H1 (cell line): ENCODE measurements around the gene PSMB9. TPM values are rescaled to one million over a fixed set of nuclear protein-coding genes. Genes with fewer than 3 reads are reported as not detected.

Experiments used
- CBX8 ChIP-seq: fragments of 300-800, 300-1000 bp; sonication (generic); IDR thresholded peaks from 2 replicates; pipeline ENCODE4 v1.7.1; 2016; ENCODE audit warnings: low read depth, low read length, borderline replicate concordance
- CHD7 ChIP-seq: fragments of 300-600 bp; sonication (generic); IDR thresholded peaks from 2 replicates; pipeline ENCODE4 v1.7.1; 2012; ENCODE audit warnings: low read length, moderate library complexity, mild to moderate bottlenecking, inconsistent platforms; ENCODE audit not compliant: insufficient replicate concordance
- CTCF ChIP-seq, 3 experiments: IDR thresholded peaks; 1 replicate in 2 of 3; 2 replicates in 1 of 3; pipeline versions ENCODE4 v1.5.1 to v1.6.1; 2011; ENCODE audit warnings: low read length in 3 of 3, mild to moderate bottlenecking in 3 of 3, inconsistent platforms in 2 of 3, low read depth in 1 of 3, moderate library complexity in 1 of 3; ENCODE audit not compliant: insufficient read depth in 1 of 3; ENCODE audit errors: control extremely low read depth in 1 of 3
- MAFK ChIP-seq: IDR thresholded peaks from 2 replicates; pipeline ENCODE4 v1.6.1; 2012; ENCODE audit warnings: low read depth, mild to moderate bottlenecking, improper control_type of control experiment, low read length
- RAD21 ChIP-seq, 2 experiments: IDR thresholded peaks in 1 of 2; conservative IDR thresholded peaks in 1 of 2; 2 replicates each; pipeline ENCODE4 v1.6.1; 2011; ENCODE audit warnings: low read depth in 2 of 2, low read length in 2 of 2, improper control_type of control experiment in 1 of 2, inconsistent platforms in 1 of 2, mild to moderate bottlenecking in 1 of 2, moderate library complexity in 1 of 2
- SIX5 ChIP-seq: IDR thresholded peaks from 2 replicates; pipeline ENCODE4 v1.6.1; 2011; ENCODE audit warnings: mild to moderate bottlenecking, low read depth, low read length
- TBP ChIP-seq: IDR thresholded peaks from 2 replicates; pipeline ENCODE4 v1.6.1; 2011; ENCODE audit warnings: low read depth, low read length, improper control_type of control experiment
- polyA plus RNA-seq, 7 experiments: library from polyadenylated mRNA; depleted of rRNA in 3 of 7; stranded (reverse) in 5 of 7; unstranded in 2 of 7; fragments of >200 nt in 5 of 7; fragments of 200-250 nt in 2 of 7; gene quantifications; 1 replicate in 5 of 7; 2 replicates in 1 of 7; 4 replicates in 1 of 7; pipeline versions ENCODE4 v1.2.1 to v1.2.3, GENCODE V29; 2011 to 2013; ENCODE audit warnings: missing spikeins in 2 of 7, mixed read lengths in 2 of 7
- total RNA-seq: library from RNA; stranded (reverse); fragmentation: NEBNext Ultra II Directional; extraction: Animal tissue kit (Norgen Biotek cat#: 25700); gene quantifications from 2 replicates; pipeline ENCODE4 v1.2.1, GENCODE V29; 2021

Gene PSMB9
- total and polyA plus RNA-seq, 2 of the 8 experiments (the other 6 are each of a cell fraction or from before 2014, with no cell fraction given): 4.5 to 22.8 TPM

GRCh38 chr6:32807020-32807580 lies 46.9 kb upstream of the PSMB9 start (continued):
- TF ChIP-seq CHD7: no peak
- TF ChIP-seq SIX5: no peak
- TF ChIP-seq CTCF (IDR thresholded peaks at IDR 0.05; ENCODE audit: control extremely low read depth in 1 of 3, insufficient read depth in 1 of 3, low read depth in 1 of 3, low read length in 3 of 3): peak in 2 of 3 experiments; percentile 39 to 48; a peak in 2 of 4 replicates
- TF ChIP-seq CBX8: no peak
- TF ChIP-seq TBP: no peak
- no peak for TF ChIP-seq MAFK
- TF ChIP-seq RAD21 (IDR thresholded peaks at IDR 0.05 in 1 of 2, conservative IDR thresholded peaks at IDR 0.05 in 1 of 2; ENCODE audit: low read depth in 2 of 2, low read length in 2 of 2): peak in 1 of 2 experiments; percentile 13; a peak in 1 of 4 replicates
